SW480 (cell line): ENCODE measurements around the gene NDUFS8.
A peak's percentile ranks its signal among the peaks of the same experiment; 100 is the strongest.

Experiments used
- DNase-seq: peaks from one replicate; pipeline ENCODE4 v3.0.0-alpha.2; 2016; ENCODE audit warnings: low spot score

Gene NDUFS8

GRCh38 chr11:68036717-68037239, 6.3 kb downstream of the NDUFS8 start:
- DNase-seq: no peak

DNA sequence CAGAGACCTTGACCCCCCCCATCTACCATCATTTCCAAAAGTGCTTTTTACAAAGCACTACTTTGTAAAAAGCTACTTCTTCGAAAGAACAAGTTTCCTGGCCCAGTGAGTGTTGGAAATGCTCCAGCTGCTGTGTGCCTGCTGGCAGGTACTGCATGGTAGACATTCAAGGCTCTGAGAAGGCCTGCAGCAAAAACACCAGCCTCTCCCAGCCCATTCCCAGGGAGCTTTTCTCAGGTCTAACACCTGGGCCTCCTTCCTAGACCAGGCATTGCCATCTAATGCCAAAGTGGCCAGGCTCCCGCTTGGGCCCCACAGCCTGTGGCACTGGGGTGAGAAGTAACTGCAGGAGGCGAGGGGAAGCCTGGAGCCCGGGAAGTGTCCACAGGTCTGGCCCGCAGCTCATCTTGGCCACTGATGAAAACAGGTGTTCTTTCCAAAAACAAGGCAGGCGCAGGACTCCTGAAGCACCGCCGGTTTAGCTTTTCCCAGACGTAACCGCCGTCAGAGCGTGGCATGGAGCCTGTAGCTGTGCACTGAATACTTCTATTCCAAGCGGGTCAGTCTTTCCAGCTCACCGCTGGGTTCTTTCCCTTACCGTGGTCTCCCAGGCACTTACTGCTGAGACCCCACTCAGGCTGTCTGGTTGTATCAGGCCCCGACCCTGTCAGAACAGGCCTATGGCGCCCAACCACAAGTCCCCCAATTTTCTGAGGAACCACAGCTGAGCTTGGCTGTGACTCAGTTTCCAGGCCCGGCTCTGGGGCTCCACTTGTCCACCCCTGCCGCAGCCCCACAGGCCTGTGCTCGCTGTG, 7.1 kb downstream of the NDUFS8 start:
- DNase-seq: no peak

DNA sequence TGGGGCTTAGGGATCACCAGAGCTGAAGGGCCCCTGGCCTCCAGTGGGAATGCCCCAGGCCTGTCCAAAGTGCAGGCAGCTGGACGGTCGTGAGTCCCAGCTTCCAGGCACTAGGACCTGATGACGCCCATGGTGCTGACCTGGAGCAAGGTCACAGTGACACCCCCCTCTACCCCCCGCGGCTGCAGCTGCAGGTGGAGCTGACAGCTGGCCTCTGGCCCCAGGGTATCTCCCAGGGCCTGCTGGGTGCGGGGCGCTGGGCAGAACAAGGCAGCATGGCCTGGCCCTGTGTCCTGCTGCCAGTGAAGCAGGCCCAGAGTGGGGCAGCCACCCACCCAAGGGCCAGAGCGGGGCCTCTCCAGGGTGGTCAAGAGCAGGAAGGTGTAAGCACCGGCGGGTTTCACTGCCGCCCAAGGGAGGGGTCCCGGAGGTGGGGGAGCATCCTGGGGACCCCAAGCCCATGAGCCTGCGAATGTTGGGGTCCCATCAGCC, 7.8 kb downstream of the NDUFS8 start:
- DNase-seq: no peak

GRCh38 chr11:68038718-68039525, 8.4 kb downstream of the NDUFS8 start, which contains the start of gene TCIRG1:
Gene TCIRG1 (plus strand): TSS chr11:68039025. CDS start chr11:68041272, 2,247 bp downstream.
- peak; percentile 37 for DNase-seq

DNA sequence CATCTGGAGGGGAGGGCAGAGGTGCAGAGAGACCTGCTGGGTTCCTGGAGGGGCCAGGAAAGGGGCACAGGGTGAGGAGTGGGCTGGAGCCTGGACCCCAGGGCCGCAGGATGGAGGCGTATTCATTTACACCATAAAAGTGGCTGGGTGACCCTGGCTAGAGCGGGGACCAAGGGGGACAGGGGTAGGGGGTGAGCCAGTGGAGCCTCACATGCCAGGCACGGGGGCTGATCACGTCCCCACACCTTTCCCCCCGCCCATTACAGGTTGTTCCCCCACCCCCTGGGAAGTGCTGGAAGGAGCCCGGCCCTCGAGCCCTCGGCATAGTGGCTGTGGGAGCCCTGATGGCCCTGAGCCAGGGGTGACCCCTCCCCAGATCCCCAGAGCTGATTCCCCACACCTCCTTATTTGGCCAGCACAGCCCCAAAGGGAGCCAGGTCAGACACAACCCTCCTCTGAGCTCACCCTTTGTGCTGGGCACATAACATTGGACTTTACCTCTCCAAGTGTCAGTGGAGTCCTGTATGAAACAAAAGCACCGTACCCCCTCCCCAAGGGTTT, 9.1 kb downstream of the NDUFS8 start:
- no peak for DNase-seq

GRCh38 chr11:68040101-68040956, 9.8 kb downstream of the NDUFS8 start:
- DNase-seq: peak; percentile 39

- DNase-seq: no peak
Observed at GRCh38 chr11:68040957-68041591, 10.6 kb downstream of the NDUFS8 start.

DNA sequence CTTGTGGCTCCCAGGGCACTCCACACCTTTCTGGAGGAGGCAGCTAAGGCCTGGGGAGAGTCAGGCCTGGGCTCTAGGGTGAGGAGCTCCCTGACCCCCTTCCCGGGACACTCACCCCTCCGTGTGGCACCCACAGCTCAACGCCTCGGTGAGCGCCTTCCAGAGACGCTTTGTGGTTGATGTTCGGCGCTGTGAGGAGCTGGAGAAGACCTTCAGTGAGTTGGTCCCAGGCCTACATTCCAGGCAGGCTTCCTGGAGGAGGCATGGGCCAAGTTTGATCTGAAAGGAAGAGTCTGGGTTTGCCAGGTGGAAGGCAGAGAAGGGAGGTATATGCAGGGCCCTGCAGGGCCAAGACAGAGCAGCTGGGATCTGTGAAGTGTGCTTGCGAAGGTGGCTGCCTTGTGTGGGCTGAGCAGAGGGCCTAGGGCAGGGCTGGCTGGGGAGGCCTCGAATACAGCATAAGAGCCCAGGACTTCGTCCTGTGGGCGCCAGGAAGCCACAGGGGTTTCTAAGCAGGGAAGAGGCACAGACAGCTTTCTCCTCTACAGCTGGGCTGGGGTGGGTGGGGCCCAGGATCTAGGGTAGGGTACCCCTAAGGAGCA, 11.2 kb downstream of the NDUFS8 start:
- DNase-seq: no peak

- DNase-seq: no peak
Observed at GRCh38 chr11:68042219-68043028, 11.9 kb downstream of the NDUFS8 start.

GRCh38 chr11:68043029-68043348, 12.5 kb downstream of the NDUFS8 start:
- no peak for DNase-seq

GRCh38 chr11:68043349-68044144, 13.1 kb downstream of the NDUFS8 start:
- peak; percentile 85 for DNase-seq

DNA sequence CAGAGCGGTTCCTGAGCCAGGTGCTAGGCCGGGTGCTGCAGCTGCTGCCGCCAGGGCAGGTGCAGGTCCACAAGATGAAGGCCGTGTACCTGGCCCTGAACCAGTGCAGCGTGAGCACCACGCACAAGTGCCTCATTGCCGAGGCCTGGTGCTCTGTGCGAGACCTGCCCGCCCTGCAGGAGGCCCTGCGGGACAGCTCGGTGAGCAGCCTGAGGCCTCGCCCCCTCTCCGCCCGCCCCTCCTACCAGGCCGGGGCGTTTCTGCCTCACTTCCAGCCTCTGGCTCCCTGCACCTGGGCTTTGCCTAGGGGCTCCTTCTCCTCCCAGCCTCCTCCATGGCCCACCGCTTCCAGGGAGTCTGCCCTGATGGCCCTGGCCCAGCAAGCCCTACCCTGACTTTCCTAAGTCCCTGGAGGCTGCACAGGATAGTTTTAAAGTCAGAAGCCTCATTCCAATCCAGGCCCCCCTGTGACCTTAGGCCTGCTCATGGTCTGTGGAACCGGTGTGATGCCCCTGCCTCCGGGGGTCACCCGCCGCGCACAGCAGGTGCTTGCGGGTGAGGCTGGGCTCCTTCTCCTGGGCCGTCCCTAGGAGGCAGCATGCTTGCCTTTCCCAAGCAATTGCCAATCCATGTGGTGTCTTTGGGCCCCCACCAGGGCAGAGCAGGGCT, 13.8 kb downstream of the NDUFS8 start:
- no peak for DNase-seq

DNA sequence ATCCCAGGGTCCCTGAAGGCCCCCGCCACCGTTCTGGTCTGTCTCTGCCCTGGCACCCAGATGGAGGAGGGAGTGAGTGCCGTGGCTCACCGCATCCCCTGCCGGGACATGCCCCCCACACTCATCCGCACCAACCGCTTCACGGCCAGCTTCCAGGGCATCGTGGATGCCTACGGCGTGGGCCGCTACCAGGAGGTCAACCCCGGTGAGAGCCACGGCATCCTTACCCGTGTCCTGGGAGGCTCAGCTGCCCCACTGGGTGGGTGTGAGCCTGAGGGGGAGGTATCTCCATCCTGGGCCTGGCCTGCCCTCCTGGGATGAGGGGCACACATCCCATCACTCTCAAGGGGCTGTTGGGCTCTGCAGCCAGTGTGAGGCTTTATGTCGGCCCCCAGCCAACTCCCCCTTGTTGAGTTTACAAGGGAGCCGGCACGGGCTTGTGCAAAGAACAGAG, 14.4 kb downstream of the NDUFS8 start:
- DNase-seq: no peak

- no peak for DNase-seq
Observed at GRCh38 chr11:68047437-68048290, 17.2 kb downstream of the NDUFS8 start.

- DNase-seq: no peak
Observed at GRCh38 chr11:68048681-68049508, 18.4 kb downstream of the NDUFS8 start.
